BJ (cell line): ENCODE results near the gene PHC2. TPM values are rescaled to one million over a fixed set of nuclear protein-coding genes. Genes with fewer than 3 reads are reported as not detected.

Experiments
- CTCF ChIA-PET: fragments of 350-600 bp; formaldehyde crosslinking; extraction: SDS; loops from one replicate; lab custom pipeline; 2021; ENCODE audit warnings: antibody characterized with exemption, inconsistent platforms; lab: Yijun Ruan, JAX
- POLR2A ChIA-PET: fragments of 300-600 bp; sonication (Branson Sonifier 250); formaldehyde crosslinking; extraction: SDS; loops from one replicate; lab custom pipeline; 2021; ENCODE audit warnings: antibody characterized with exemption; lab: Charles Lee
- DNase-seq: peaks from one replicate; pipeline ENCODE4 v3.0.0-alpha.2; 2011; ENCODE audit warnings: low read depth
- H3K27me3 ChIP-seq: 2 replicates; pipeline ENCODE4 v1.6.0; 2011; ENCODE audit warnings: low read length; ENCODE audit not compliant: control insufficient read depth, insufficient read depth
- H3K36me3 ChIP-seq: 2 replicates; pipeline ENCODE4 v1.5.1; 2011; ENCODE audit warnings: low read length; ENCODE audit not compliant: control insufficient read depth, insufficient read depth
- H3K4me3 ChIP-seq: 2 replicates; pipeline ENCODE4 v1.5.1; 2011; ENCODE audit warnings: low read depth, mild to moderate bottlenecking, control low read depth, low read length
- polyA plus RNA-seq: library from polyadenylated mRNA; depleted of rRNA; stranded (reverse); fragments of >200 nt; gene quantifications from 2 replicates; pipeline ENCODE4 v1.2.3, GENCODE V29; 2011
- TF ChIP-seq, protein P1 (sequence below): IDR thresholded peaks from 2 replicates; pipeline ENCODE4 v1.5.1; 2011; ENCODE audit warnings: low read depth, mild to moderate bottlenecking, control low read depth, inconsistent platforms, low read length, moderate library complexity; ENCODE audit not compliant: insufficient read depth

PHC2 gene
- polyA plus RNA-seq, 1 experiment: 62.0 TPM

GRCh38 chr1:33436557-33437285 lies 5.8 kb upstream of the PHC2 start:
- POLR2A ChIA-PET: no interaction called here
- no peak overlapping the region for H3K4me3 ChIP-seq
- DNase-seq: no peak
- 0 out of 2 replicates have a peak, but pooled peaks cover 1% of the 10 kb centered on the region for H3K27me3 ChIP-seq
- CTCF ChIA-PET: interaction anchor here (0.7 to 4.2 kb wide), 4 partner anchors 10 to 310 kb away, joined by 3 to 20 read pairs (median 4); no protein-coding TSS in a partner anchor
- TF ChIP-seq, protein P1, sequence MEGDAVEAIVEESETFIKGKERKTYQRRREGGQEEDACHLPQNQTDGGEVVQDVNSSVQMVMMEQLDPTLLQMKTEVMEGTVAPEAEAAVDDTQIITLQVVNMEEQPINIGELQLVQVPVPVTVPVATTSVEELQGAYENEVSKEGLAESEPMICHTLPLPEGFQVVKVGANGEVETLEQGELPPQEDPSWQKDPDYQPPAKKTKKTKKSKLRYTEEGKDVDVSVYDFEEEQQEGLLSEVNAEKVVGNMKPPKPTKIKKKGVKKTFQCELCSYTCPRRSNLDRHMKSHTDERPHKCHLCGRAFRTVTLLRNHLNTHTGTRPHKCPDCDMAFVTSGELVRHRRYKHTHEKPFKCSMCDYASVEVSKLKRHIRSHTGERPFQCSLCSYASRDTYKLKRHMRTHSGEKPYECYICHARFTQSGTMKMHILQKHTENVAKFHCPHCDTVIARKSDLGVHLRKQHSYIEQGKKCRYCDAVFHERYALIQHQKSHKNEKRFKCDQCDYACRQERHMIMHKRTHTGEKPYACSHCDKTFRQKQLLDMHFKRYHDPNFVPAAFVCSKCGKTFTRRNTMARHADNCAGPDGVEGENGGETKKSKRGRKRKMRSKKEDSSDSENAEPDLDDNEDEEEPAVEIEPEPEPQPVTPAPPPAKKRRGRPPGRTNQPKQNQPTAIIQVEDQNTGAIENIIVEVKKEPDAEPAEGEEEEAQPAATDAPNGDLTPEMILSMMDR: no peak
- H3K36me3 ChIP-seq: no peaks in the 10 kb centered on the region

DNA sequence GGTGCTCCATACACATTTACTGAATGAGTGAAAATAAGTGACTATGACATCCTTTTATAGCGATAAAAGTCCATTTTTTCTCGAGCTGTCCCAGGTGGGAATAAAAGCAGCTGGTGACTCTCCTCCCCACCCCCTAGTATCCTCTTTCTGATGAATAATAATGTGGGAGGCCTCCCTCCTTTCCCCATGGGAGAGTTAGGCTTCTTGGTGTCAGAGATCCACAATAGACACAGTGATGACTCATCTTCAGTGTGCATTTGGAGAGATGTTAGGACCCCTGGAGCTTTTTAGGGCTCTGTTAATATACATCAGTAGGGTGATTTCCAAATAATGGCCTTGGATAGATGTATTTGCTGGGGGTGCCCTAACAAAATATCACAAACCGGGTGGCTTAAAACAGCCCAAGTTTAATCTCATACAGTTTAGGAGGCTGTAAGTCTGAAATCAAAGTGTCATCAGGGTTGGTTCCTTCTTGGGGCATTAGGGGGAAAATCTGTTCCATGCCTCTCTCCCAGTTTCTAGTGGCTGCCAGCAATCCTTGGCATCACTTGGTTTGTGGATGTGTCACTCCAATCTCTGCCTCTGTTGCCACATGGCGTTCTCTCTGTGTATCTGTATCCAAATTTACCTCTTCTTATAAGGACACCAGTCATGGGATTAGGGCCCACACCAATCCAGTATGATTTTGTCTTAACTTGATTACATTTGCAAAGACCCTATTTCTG lies 4.4 kb upstream of the PHC2 start:
- ChIA-PET POLR2A (no interaction called here), CTCF (no interaction called here)
- no peaks in the 10 kb centered on the region for H3K27me3 ChIP-seq
- H3K36me3 ChIP-seq: no peaks in the 10 kb centered on the region
- TF ChIP-seq, protein P1: no peak
- no peak overlapping the region for H3K4me3 ChIP-seq
- no peak for DNase-seq

- TF ChIP-seq, protein P1: no peak
- H3K27me3 ChIP-seq: no peaks in the 10 kb centered on the region
Observed at GRCh38 chr1:33434363-33434750, 3.5 kb upstream of the PHC2 start.

DNA sequence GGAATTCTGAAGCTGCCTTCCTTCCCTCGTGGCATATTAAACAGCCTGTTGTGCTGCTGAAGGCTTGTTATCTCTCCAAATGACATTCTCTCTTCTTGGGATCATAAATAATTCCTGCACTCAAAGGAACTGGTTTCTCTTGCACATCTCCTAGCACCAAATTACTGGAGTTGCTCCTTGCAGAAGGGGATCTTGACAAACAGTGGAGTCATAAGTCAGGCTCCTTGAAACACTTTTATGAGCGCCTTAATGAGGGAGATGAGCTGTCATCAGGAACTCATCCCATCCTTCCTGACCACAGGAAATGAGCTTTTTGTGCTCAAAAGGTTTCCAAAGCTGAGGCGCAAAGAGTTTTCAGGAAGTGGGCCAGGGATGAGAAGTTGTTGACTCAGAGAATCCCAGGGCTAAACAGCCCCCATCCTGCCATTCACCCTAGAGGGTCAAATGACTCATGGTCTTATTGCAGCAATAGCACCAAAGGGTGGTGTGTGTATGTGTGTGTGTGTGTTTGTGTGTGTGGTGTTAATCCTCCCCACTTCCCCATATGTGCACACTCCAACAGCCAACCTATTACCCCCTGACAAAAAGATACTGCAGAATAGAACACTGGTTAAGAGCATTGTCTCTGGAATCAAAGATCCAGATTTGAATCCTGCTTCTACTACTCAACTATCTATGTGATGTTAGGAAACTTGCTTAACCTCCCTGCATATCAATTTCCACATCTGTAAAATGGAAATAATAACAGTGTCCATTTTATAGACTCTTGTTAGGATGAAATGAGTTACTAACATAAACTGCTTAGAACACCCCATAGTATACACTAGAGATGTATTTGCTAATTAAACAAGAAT lies 2.8 kb upstream of the PHC2 start:
- Histone ChIP-seq H3K36me3 (no peaks in the 10 kb centered on the region), H3K27me3 (no peaks in the 10 kb centered on the region), H3K4me3 (no peak overlapping the region)
- TF ChIP-seq, protein P1: no peak
- POLR2A ChIA-PET: interaction anchor here (0.6 kb wide), 1 partner anchor 90 kb away, joined by 16 read pairs; no protein-coding TSS in a partner anchor
- CTCF ChIA-PET: interaction anchor here (0.8 to 1.5 kb wide), 5 partner anchors 26 to 138 kb away, joined by 3 to 7 read pairs (median 4); no protein-coding TSS in a partner anchor
- peak; percentile 100 for DNase-seq

More at GRCh38 chr1:33434363-33434750, 3.5 kb upstream of the PHC2 start:
- Histone ChIP-seq H3K36me3 (no peaks in the 10 kb centered on the region), H3K4me3 (no peak overlapping the region)
- DNase-seq: no peak
- CTCF ChIA-PET: interaction anchor here (0.8 kb wide), 1 partner anchor 26 kb away, joined by 3 read pairs; no protein-coding TSS in a partner anchor
- POLR2A ChIA-PET: no interaction called here
